ENCODE measurements around the gene TAS2R31.
"Not testable (repeated sequence)": the region's sequence is repeated elsewhere in the genome, so short reads cannot be mapped to it uniquely, and the experiment has no call there.

The TAS2R31 gene, protein sequence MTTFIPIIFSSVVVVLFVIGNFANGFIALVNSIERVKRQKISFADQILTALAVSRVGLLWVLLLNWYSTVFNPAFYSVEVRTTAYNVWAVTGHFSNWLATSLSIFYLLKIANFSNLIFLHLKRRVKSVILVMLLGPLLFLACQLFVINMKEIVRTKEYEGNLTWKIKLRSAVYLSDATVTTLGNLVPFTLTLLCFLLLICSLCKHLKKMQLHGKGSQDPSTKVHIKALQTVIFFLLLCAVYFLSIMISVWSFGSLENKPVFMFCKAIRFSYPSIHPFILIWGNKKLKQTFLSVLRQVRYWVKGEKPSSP

DNA sequence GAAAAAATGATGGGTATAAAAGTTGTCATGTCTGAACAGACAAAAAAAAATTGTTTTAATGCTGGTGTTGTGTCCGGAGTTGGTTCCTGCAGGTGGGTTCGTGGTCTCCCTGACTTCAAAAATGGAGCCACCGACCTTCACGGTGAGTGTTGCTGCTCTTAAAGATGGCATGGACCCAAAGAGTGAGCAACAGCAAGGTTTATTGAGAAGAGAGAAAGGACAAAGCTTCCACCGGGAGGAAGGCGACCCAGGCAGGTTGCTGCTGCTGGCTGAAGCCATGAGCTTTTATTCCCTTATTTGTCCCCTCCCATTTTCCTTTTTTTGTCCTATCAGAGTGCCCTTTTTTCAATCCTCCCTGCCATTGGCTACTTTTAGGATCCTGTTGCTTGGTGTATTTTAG is at the start of gene TAS2R31:
Gene TAS2R31, minus strand, starts transcription at position 101 of the 400 bp plus-strand sequence. Its CDS starts 72 bp downstream, at position 29.
- DNase-seq (ENCODE audit: low read depth in 2 of 2, low spot score in 1 of 2) = no peak

DNA sequence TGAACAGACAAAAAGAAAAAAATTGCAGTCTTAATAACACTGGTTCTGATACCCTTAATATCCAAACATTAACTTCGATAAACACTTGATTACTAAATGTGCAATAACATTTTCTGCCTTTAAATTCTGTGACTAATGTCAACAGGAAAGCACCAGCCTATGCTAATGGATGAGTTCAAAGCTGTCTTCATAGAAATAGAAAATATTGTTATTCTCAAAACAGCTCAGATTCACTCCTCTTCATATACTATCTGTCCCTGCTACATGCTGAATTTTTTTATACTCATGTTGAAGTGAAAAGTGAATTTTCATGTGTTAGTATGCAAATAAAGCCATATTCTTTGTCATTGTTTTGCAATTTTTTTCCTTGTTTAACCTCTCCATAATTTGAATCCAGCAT is 47.0 kb upstream of the TAS2R31 start:
- no peak for DNase-seq (ENCODE audit: low read depth in 2 of 2, low spot score in 1 of 2)

- no peak for DNase-seq (ENCODE audit: low read depth in 2 of 2, low spot score in 1 of 2)
These were observed 44.4 kb upstream of the TAS2R31 start for GRCh38 chr12:11075642-11076041.

DNA sequence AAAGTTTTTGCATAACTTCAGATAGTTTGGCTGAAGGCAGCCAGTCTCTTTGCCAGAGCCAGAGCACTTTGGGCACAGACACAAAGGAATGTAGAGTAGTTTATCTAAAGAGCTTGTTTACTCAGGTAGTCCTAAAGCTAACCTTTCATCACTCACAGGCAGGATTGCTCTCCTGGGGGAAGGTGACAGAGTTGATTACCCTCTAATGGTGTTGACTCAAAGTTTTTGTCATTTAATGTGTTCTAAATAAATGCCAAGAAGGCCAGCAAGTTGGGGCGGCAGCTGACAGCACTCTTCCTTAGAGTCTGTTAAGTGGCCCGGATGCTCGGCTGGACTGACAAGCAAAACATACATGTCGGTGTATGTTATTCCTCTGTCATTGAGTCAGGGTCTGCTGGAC is 40.2 kb upstream of the TAS2R31 start:
- DNase-seq (ENCODE audit: low read depth in 2 of 2, low spot score in 1 of 2) = no peak

GRCh38 chr12:11070999-11071398 is 39.8 kb upstream of the TAS2R31 start:
- DNase-seq (ENCODE audit: low read depth in 2 of 2, low spot score in 1 of 2) = no peak

GRCh38 chr12:11069854-11070365 is 38.7 kb upstream of the TAS2R31 start:
- DNase-seq (ENCODE audit: low read depth in 2 of 2, low spot score in 1 of 2) = no peak

DNA sequence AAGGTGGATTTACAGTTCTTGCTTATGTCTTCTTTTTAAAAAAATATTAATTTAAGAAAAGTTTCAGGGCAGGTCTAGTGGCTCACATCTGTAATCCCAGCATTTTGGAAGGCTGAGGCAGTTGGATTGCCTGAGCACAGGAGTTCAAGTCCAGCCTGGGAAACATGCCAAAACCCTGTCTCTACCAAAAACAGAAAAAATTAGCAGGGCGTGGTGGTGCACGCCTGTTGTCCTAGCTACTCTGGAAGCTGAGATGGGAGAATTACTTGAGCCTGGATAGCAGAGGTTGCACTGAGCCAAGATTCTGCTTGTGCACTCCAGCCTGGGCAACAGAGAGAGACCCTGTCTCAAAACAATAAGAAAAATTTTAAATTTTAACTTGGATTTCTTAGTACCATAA is 36.3 kb upstream of the TAS2R31 start:
- DNase-seq (ENCODE audit: low read depth in 2 of 2, low spot score in 1 of 2) = no peak

DNA sequence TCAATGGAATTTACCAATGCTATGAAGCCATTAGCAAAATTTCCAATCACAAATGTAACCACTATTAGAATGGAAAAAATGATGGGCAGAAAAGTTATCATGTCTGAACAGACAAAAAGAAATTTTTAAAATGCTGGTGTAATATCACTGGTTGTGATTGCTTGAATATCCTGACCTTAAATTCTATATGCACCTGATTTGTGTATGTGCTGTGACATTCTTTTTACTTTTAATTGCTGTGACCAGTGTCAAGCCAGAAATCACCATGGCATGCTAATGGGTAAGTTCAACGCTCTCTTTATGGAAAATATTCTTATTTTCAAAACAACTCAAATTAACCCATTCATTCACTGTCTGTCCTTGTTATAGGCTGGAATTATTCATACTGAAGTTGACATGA is 31.0 kb upstream of the TAS2R31 start, which contains the start of gene TAS2R46:
Gene TAS2R46, minus strand, starts transcription at position 101 of the 400 bp plus-strand sequence. Its CDS starts 0 bp downstream, at position 101.
- not testable (repeated sequence) for DNase-seq (ENCODE audit: low read depth in 2 of 2, low spot score in 1 of 2)

- no peak for DNase-seq (ENCODE audit: low read depth in 2 of 2, low spot score in 1 of 2)
These were observed 28.6 kb upstream of the TAS2R31 start for GRCh38 chr12:11059784-11060183.

DNA sequence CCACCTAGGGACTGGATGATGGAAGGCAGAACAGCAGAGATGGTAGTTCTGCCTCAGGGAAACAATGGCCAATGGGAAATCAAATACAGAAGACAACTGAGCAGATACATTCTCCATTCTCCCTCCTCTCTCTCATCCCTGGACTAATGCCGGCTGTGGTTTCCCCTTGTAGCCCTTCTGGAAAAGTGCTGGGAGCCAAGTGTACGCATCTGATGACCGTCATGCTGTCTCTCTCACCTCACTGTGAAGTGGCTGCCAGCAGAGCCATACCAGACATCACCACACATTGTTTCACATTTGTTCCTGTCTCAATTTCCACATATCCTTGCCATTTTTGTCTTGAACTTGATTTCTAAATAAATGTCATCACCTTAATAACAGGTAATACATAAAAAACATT is 27.8 kb upstream of the TAS2R31 start:
- no peak for DNase-seq (ENCODE audit: low read depth in 2 of 2, low spot score in 1 of 2)

DNA sequence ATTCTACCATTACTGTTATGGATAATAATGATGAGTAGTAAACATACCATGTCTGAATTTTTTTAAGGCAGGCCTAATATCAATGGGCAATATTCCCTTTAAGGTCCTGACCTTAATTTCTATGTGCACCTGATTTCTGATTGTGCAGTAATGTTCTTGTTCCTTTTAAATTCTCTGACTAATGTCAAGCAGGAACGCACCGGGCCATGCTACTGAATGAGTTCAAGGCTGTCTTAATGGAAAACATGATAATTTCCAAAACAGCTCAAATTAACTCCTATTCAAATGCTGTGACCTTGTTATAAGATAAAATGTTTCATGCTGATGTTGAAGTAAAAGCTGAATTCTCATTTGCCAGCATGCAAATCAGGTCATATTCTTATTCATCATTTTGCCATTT is 24.1 kb upstream of the TAS2R31 start:
- no peak for DNase-seq (ENCODE audit: low read depth in 2 of 2, low spot score in 1 of 2)

GRCh38 chr12:11049806-11050531 is 18.8 kb upstream of the TAS2R31 start:
- DNase-seq (ENCODE audit: low read depth in 2 of 2, low spot score in 1 of 2) = not testable (repeated sequence)

DNA sequence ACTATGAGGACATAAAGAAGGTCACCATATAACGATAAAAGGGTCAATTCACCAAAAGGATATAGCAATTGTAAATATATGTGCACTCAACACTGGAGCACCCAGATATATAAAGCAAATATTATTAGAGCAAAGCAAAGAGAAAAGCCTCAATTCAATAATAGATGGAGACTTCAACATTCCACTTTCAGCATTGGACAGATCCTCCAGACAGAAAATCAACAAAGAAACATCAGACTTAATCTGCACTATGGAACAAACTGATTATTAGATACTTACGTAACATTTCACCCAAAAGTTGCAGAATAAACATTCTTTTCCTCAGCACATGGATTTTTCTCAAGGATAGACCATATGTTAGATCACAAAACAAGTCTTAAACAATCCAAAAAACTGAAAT is 10.2 kb upstream of the TAS2R31 start:
- DNase-seq (ENCODE audit: low read depth in 2 of 2, low spot score in 1 of 2) = not testable (repeated sequence)

DNA sequence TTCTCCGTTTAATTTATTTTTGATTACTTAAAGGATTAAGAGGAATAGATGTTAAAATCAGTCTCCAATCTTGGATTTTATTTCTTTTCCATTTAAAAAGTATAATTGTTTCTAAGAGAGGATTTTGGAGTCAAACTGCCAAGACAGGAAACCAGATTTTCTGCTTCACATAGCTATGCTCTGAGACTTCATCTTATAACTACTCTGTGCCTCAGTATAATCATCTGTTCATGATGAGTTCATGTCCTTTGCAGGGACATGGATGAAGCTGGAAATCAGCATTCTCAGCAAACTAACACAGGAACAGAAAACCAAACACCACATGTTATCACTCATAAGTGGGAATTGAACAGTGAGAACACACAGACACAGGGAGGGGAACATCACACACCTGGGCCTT is 9.0 kb upstream of the TAS2R31 start:
- no peak for DNase-seq (ENCODE audit: low read depth in 2 of 2, low spot score in 1 of 2)

DNA sequence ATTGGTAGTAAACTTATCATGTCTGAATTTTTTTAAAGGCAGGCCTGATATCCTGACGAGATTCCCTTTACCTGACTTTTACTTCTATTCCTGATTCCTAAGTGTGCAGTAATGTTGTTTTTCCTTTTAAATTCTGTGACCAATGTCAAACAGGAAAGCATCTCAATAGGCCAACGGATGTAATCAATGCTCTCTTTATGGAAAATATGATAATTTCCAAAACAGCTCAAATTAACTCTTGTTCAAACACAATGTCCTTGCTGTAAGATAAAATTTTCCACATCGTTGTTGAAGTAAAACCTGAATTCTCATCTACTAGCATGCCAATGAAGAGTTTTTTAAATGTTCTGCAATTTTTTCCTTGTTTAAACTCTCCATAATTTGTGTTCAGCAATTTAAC is 8.0 kb upstream of the TAS2R31 start:
- no peak for DNase-seq (ENCODE audit: low read depth in 2 of 2, low spot score in 1 of 2)

DNA sequence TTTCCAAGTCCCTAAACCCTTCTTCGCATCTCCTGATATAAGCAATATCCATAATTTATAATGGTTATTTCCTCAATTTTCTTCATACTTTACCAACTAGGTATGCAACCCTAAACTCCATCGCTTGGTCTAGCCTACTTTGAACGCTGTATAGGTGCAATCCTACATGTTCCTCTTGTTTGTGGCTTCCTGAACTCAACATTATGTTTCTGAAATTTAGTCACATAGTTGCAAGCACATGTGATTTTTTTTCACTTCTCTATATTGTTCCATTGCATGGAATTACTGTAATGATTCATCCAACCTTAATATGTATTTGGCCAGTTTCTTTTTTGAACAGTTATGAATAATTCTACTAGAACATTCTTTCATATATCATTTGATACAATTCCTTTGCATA is 2.8 kb upstream of the TAS2R31 start:
- not testable (repeated sequence) for DNase-seq (ENCODE audit: low read depth in 2 of 2, low spot score in 1 of 2)

- DNase-seq (ENCODE audit: low read depth in 2 of 2, low spot score in 1 of 2) = no peak
These were observed 5.1 kb downstream of the TAS2R31 start for GRCh38 chr12:11026118-11026517.

- no peak for DNase-seq (ENCODE audit: low read depth in 2 of 2, low spot score in 1 of 2)
These were observed 7.8 kb downstream of the TAS2R31 start for GRCh38 chr12:11023387-11023786.

GRCh38 chr12:11022520-11022919 is 8.7 kb downstream of the TAS2R31 start, which contains the start of gene TAS2R19:
TSS of gene TAS2R19 (minus strand) at chr12:11022620. CDS start at chr12:11022571, 49 bp downstream.
- no peak for DNase-seq (ENCODE audit: low read depth in 2 of 2, low spot score in 1 of 2)

- no peak for DNase-seq (ENCODE audit: low read depth in 2 of 2, low spot score in 1 of 2)
These were observed 14.3 kb downstream of the TAS2R31 start for GRCh38 chr12:11016937-11017336.

GRCh38 chr12:11015775-11016430 is 15.3 kb downstream of the TAS2R31 start:
- no peak for DNase-seq (ENCODE audit: low read depth in 2 of 2, low spot score in 1 of 2)

DNA sequence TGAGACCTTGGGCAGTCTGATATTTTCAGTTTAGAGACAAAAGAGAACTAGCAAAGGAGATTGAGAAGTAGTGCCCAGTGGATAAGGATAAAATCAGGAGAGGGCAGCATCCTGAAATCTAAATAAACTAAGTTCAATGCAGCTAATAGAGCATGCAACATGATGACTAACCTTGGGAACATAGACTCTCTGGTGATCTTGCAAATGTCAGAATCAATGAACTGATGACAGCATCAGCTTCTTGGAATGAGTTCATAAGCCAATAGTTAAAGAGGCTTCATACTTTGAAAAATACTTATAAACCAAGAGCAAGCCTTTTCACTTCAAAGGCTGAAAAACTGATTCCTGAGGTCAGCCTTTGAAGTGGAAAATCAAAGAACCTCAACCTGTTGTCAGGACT is 17.0 kb downstream of the TAS2R31 start:
- no peak for DNase-seq (ENCODE audit: low read depth in 2 of 2, low spot score in 1 of 2)
